GM12872 (cell line): ENCODE results near the gene ERI3.

Source experiments
- CTCF ChIP-seq: IDR thresholded peaks from 3 replicates; pipeline ENCODE4 v1.5.1; 2011; ENCODE audit warnings: low read depth, mild to moderate bottlenecking, low read length, moderate library complexity; ENCODE audit not compliant: insufficient read depth

Gene ERI3

GRCh38 chr1:44281962-44282703 lies 72.9 kb downstream of the ERI3 start:
- TF ChIP-seq CTCF: no peak

- TF ChIP-seq CTCF: no peak
Measured at GRCh38 chr1:44276901-44277300, 78.2 kb downstream of the ERI3 start.

GRCh38 chr1:44275991-44276405 lies 79.1 kb downstream of the ERI3 start:
- TF ChIP-seq CTCF: no peak

GRCh38 chr1:44275296-44275962 lies 79.6 kb downstream of the ERI3 start:
- no peak for TF ChIP-seq CTCF

- no peak for TF ChIP-seq CTCF
Measured at GRCh38 chr1:44273560-44274350, 81.3 kb downstream of the ERI3 start.

- TF ChIP-seq CTCF: no peak
Measured at GRCh38 chr1:44272992-44273391, 82.1 kb downstream of the ERI3 start.

GRCh38 chr1:44271646-44272045 lies 83.4 kb downstream of the ERI3 start:
- TF ChIP-seq CTCF: no peak
